K562 (cell line): ENCODE data around the gene ARL16. TPM values are rescaled to one million over a fixed set of nuclear protein-coding genes. Genes with fewer than 3 reads are reported as not detected.

Experiments
- ATAC-seq: fragments of 200-7000 bp; cut with Tn5 transposase; 3 replicates; pipeline ENCODE4 v1.9.1; 2020; ENCODE audit warnings: moderate library complexity
- BruUV-seq: library from RNA; stranded (reverse); fragments of 400-500 nt; replicated peaks from 2 replicates; lab custom pipeline; 2021; lab: Mats Ljungman, UMichigan
- CTCF ChIA-PET: fragments of 300-600 bp; formaldehyde crosslinking; extraction: SDS; loops from one replicate; lab custom pipeline; 2021; ENCODE audit warnings: low intra/inter-chr PET ratio; lab: Yijun Ruan, JAX
- POLR2A ChIA-PET: fragments of 300-600, 350-650 bp; sonication (Branson Sonifier 250); formaldehyde crosslinking; extraction: SDS; loops from one replicate; lab custom pipeline; 2021; ENCODE audit warnings: antibody characterized with exemption, inconsistent platforms; lab: Yijun Ruan, JAX
- DNase-seq, 4 experiments: peaks; one replicate each; pipeline versions ENCODE4 v3.0.0 to v3.0.0-alpha.2; 2011 to 2018; ENCODE audit warnings: low spot score in 3 of 4, mixed read lengths in 3 of 4; ENCODE audit errors: extremely low read depth in 1 of 4
- FAIRE-seq: peaks from 2 replicates; lab custom pipeline; 2011; peaks lifted over from hg19 to GRCh38; lab: Jason Lieb, UNC
- H2AFZ ChIP-seq: 2 replicates; pipeline ENCODE4 v1.6.0; 2011; ENCODE audit warnings: low read depth, low read length, control low read depth, inconsistent platforms
- H3K27ac ChIP-seq: fragments of 200-600 bp; 3 replicates; pipeline ENCODE4 v1.8.0; 2011; ENCODE audit warnings: low read depth, mild to moderate bottlenecking, control low read depth, inconsistent platforms, low read length, moderate library complexity, mixed read lengths; ENCODE audit errors: extremely low read depth
- H3K27me3 ChIP-seq, 2 experiments: fragments of 300-600 bp in 1 of 2; 2 replicates in 1 of 2; 3 replicates in 1 of 2; pipeline versions ENCODE4 v1.6.0 to v1.8.0; 2011; ENCODE audit warnings: inconsistent platforms in 2 of 2, low read length in 2 of 2, mild to moderate bottlenecking in 1 of 2, mixed read lengths in 1 of 2, moderate library complexity in 1 of 2; ENCODE audit not compliant: control insufficient read depth in 2 of 2, insufficient read depth in 2 of 2
- H3K36me3 ChIP-seq: fragments of 300-600 bp; 3 replicates; pipeline ENCODE4 v1.8.0; 2011; ENCODE audit warnings: mild to moderate bottlenecking, low read length, inconsistent platforms; ENCODE audit not compliant: control insufficient read depth, insufficient read depth
- H3K4me1 ChIP-seq, 2 experiments: fragments of 200-600 bp in 1 of 2; replicated peaks in 1 of 2; 2 replicates in 1 of 2; 3 replicates in 1 of 2; pipeline versions ENCODE4 v1.5.1 to v1.8.0; 2011; ENCODE audit warnings: inconsistent platforms in 2 of 2, low read length in 2 of 2, mild to moderate bottlenecking in 1 of 2, mixed read lengths in 1 of 2, moderate library complexity in 1 of 2; ENCODE audit not compliant: control insufficient read depth in 2 of 2, insufficient read depth in 2 of 2
- H3K4me2 ChIP-seq: 2 replicates; pipeline ENCODE4 v1.6.1; 2011; ENCODE audit warnings: low read length, control low read depth, inconsistent platforms, mixed read lengths; ENCODE audit not compliant: insufficient read depth
- H3K4me3 ChIP-seq: fragments of 200-600 bp; sonication (generic), shearing (Covaris generic); 2 replicates; pipeline ENCODE4 v1.5.1; 2016; ENCODE audit warnings: control low read depth, inconsistent platforms
- H3K79me2 ChIP-seq: fragments of 200-600 bp; 3 replicates; pipeline ENCODE4 v1.8.0; 2011; ENCODE audit warnings: low read length, inconsistent platforms; ENCODE audit not compliant: control insufficient read depth, insufficient read depth
- H3K9ac ChIP-seq, 2 experiments: 2 replicates each; pipeline versions ENCODE4 v1.6.0 to v1.6.1; 2011; ENCODE audit warnings: low read depth in 2 of 2, low read length in 2 of 2, control low read depth in 1 of 2, inconsistent platforms in 1 of 2, mild to moderate bottlenecking in 1 of 2, mixed read lengths in 1 of 2; ENCODE audit not compliant: insufficient read depth in 1 of 2
- H3K9me1 ChIP-seq: one replicate; pipeline ENCODE4 v1.6.0; 2011; ENCODE audit warnings: inconsistent platforms, mild to moderate bottlenecking, low read length, moderate library complexity; ENCODE audit not compliant: control insufficient read depth, insufficient read depth
- H3K9me3 ChIP-seq: replicated peaks from 2 replicates; pipeline ENCODE4 v1.5.1; 2011; ENCODE audit warnings: low read depth, low read length, inconsistent platforms; ENCODE audit not compliant: control insufficient read depth, insufficient read depth
- H4K20me1 ChIP-seq: replicated peaks from 2 replicates; pipeline ENCODE4 v1.6.1; 2011; ENCODE audit warnings: low read length, inconsistent platforms, mixed read lengths; ENCODE audit not compliant: control insufficient read depth, insufficient read depth
- NFATC3 ChIP-seq: fragments of 450-650 bp; IDR thresholded peaks from 2 replicates; pipeline ENCODE4 v1.6.1; 2017; ENCODE audit warnings: mild to moderate bottlenecking
- PHB2 ChIP-seq: fragments of 450-650 bp; IDR thresholded peaks from 2 replicates; pipeline ENCODE4 v1.6.1; 2017; ENCODE audit warnings: low read depth
- POLR2A ChIP-seq: fragments of 450-650 bp; conservative IDR thresholded peaks from 2 replicates; pipeline ENCODE4 v1.6.1; 2016
- POLR2G ChIP-seq: fragments of 200-400 bp; formaldehyde crosslinking; IDR thresholded peaks from 2 replicates; pipeline ENCODE4 v1.6.1; 2017; ENCODE audit warnings: low read depth, mild to moderate bottlenecking, antibody characterized with exemption, low read length, moderate library complexity
- RAD21 ChIP-seq, 2 experiments: fragments of 250-450 bp in 1 of 2; fragments of 450-650 bp in 1 of 2; sonication (Bioruptor Pico) in 1 of 2; formaldehyde crosslinking in 1 of 2; IDR thresholded peaks in 1 of 2; conservative IDR thresholded peaks in 1 of 2; 2 replicates each; pipeline versions ENCODE4 v1.4.0 to v1.8.0; 2020 to 2022; ENCODE audit warnings: mild to moderate bottlenecking in 2 of 2, moderate library complexity in 1 of 2
- RBFOX2 ChIP-seq: fragments of 200-400 bp; formaldehyde crosslinking; IDR thresholded peaks from 2 replicates; pipeline ENCODE4 v1.6.1; 2017; ENCODE audit warnings: low read depth, mild to moderate bottlenecking, low read length, moderate library complexity
- ZNF143 ChIP-seq: sonication (generic); formaldehyde crosslinking; IDR thresholded peaks from 2 replicates; pipeline ENCODE4 v1.9.0; 2022; ENCODE audit warnings: mild to moderate bottlenecking, missing genetic modification reagents
- ZNF830 ChIP-seq: fragments of 250-450 bp; sonication (Bioruptor Pico); IDR thresholded peaks from 2 replicates; pipeline ENCODE4 v1.5.0; 2021; ENCODE audit warnings: mild to moderate bottlenecking
- WGBS: fragments of 100-300 bp; shearing (Covaris generic); methylation state at CpG from one replicate; pipeline ENCODE4 v1.1.6; 2016; ENCODE audit warnings: low coverage, mixed read lengths; ENCODE audit not compliant: insufficient coverage; ENCODE audit errors: missing lambda C conversion rate; 5-methylcytosine and 5-hydroxymethylcytosine counted together
- in situ Hi-C: fragments of 300-500 bp; cut with MboI; formaldehyde crosslinking; loops from 4 replicates; pipeline ENCODE4 v1.15.0; 2018; ENCODE audit warnings: inconsistent platforms, mixed read lengths
- intact Hi-C: fragments of 100-400 bp; cut with micrococcal nuclease; formaldehyde crosslinking; loops from 2 replicates; pipeline ENCODE4 v1.14.2; 2022
- polyA plus RNA-seq, 8 experiments: library from polyadenylated mRNA; depleted of rRNA in 4 of 8; stranded (reverse) in 5 of 8; unstranded in 3 of 8; fragments of >200 nt; fragmentation: Nextera tagmentation in 2 of 8; fragmentation: Illumina TruSeq in 1 of 8; extraction: Ambion mirVana in 2 of 8; extraction: Trizol in 1 of 8; gene quantifications; 2 replicates each; pipeline versions ENCODE4 v1.2.1 to v1.2.3, GENCODE V29; 2011 to 2014; ENCODE audit warnings: inconsistent platforms in 1 of 8, missing spikeins in 1 of 8
- total RNA-seq, 7 experiments: library from RNA; depleted of rRNA in 6 of 7; stranded (reverse); fragments of >200 nt in 6 of 7; fragmentation: Illumina TruSeq in 2 of 7; extraction: Trizol in 2 of 7; gene quantifications; 2 replicates each; pipeline versions ENCODE4 v1.2.1 to v1.2.3, GENCODE V29; 2011 to 2021; ENCODE audit warnings: low replicate concordance in 1 of 7
- TF ChIP-seq, protein P1 (sequence below): fragments of 450-650 bp; conservative IDR thresholded peaks from 2 replicates; pipeline ENCODE4 v1.6.1; 2016; ENCODE audit warnings: missing genetic modification characterization, low read depth, mild to moderate bottlenecking, control low read depth, missing compliant biosample characterization
- TF ChIP-seq, protein P2 (sequence below), 2 experiments: fragments of 450-650 bp; conservative IDR thresholded peaks; 2 replicates each; pipeline ENCODE4 v1.6.1; 2017; ENCODE audit warnings: mild to moderate bottlenecking in 2 of 2, moderate library complexity in 2 of 2
- TF ChIP-seq, protein P3 (sequence below): fragments of 450-650 bp; formaldehyde crosslinking; IDR thresholded peaks from 2 replicates; pipeline ENCODE4 v1.4.0; 2020; ENCODE audit warnings: mild to moderate bottlenecking, mixed read lengths
- TF ChIP-seq, protein P4 (sequence below): fragments of 450-650 bp; IDR thresholded peaks from 2 replicates; pipeline ENCODE4 v1.7.0; 2016; ENCODE audit warnings: borderline replicate concordance

Gene ARL16
- total and polyA plus RNA-seq, 9 of the 15 experiments (the other 6 are each of a cell fraction or from before 2014, with no cell fraction given), result 5.4 to 32.4 (median 22.6) TPM

DNA sequence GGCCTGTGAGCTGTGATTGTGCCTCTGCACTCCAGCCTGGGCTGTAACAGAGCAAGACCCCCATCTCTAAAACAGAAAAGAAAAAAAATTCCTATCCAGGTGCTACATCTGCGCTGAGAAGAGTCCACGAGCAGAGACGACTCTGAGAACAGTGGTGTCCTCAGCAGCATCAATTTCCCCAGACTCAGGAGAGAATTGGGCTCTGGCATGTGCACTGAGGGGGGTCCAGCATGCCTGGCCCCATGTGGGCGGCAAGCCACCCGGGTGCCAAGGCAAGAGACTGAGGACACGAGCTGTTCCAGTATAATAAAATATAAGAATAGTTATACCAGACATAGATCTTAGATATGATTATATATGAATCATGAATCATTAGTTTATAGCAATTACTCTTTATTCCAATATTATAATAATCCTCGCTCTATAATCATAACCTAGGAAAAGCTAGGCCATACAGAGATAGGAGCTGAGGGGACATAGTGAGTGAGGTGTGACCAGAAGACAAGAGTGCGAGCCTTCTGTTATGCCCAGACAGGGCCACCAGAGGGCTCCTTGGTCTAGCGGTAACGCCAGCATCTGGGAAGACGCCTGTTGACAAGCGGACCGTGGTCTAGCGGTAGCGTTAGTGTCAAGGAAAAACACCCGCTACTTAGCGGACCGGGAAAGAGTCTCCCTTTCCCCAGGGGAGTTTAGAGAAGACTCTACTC, 7.9 kb downstream of the ARL16 start (continued):
- TF ChIP-seq, protein P1, sequence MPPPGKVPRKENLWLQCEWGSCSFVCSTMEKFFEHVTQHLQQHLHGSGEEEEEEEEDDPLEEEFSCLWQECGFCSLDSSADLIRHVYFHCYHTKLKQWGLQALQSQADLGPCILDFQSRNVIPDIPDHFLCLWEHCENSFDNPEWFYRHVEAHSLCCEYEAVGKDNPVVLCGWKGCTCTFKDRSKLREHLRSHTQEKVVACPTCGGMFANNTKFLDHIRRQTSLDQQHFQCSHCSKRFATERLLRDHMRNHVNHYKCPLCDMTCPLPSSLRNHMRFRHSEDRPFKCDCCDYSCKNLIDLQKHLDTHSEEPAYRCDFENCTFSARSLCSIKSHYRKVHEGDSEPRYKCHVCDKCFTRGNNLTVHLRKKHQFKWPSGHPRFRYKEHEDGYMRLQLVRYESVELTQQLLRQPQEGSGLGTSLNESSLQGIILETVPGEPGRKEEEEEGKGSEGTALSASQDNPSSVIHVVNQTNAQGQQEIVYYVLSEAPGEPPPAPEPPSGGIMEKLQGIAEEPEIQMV, result peak; percentile 79
- TF ChIP-seq POLR2A, result peak; percentile 4; the same call in 1 of the 2 replicates
- TF ChIP-seq, protein P2, sequence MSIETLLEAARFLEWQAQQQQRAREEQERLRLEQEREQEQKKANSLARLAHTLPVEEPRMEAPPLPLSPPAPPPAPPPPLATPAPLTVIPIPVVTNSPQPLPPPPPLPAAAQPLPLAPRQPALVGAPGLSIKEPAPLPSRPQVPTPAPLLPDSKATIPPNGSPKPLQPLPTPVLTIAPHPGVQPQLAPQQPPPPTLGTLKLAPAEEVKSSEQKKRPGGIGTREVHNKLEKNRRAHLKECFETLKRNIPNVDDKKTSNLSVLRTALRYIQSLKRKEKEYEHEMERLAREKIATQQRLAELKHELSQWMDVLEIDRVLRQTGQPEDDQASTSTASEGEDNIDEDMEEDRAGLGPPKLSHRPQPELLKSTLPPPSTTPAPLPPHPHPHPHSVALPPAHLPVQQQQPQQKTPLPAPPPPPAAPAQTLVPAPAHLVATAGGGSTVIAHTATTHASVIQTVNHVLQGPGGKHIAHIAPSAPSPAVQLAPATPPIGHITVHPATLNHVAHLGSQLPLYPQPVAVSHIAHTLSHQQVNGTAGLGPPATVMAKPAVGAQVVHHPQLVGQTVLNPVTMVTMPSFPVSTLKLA (conservative IDR thresholded peaks at IDR 0.05), result peak; percentile 18 to 43; a peak in 1 of 4 replicates
- TF ChIP-seq RAD21 (CRISPR knock-in tag; conservative IDR thresholded peaks at IDR 0.05 in 1 of 2, IDR thresholded peaks at IDR 0.05 in 1 of 2), result peak; percentile 43 to 66; a peak in 3 of 4 replicates

DNA sequence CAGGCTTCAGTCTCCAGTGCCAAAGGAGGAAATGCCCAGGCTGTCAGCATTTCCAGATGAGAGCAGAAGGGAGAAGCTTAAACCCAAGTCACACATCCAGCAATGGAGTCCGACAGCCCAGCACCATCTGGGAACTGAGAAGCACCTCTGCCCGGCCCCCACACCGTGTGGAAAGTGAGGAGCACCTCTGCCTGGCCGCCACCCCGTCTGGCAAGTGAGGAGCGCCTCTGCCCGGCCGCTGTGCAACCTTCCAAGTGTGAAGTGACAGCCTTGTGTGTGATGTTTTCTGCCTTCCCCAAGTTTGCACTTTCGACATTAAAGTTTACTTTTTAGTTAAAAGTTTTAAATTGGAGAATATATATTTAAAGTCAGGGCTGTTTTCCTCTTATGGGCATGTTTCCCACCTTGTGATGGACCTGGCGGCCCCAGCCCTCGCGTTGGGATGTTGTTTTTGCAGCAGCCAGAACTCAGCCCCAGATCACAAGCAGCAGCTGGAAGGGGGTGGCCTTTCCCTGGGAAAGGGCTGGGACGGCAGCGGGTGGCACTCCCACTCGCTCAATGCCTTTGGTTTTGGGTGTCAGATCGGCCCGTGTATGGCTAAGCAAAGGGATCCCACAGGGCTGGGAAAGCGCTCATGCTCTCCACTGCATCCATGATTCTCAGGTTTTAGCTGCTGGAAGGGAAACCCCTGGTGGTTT, 9.9 kb downstream of the ARL16 start:
- BruUV-seq, result no TSS peak
- Histone ChIP-seq H3K9me1 (no peaks in the 10 kb centered on the region), H3K4me1 (peaks cover 0 to 48% of the 10 kb centered on the region in 2 experiments; a peak in 2 of 5 replicates), H3K4me3 (no peak overlapping the region), H3K9me3 (no peaks in the 10 kb centered on the region), H3K27ac (no peak overlapping the region), H3K36me3 (peaks cover 63% of the 10 kb centered on the region), H2AFZ (no peak overlapping the region), H3K27me3 (no peaks in the 10 kb centered on the region), H3K4me2 (no peak overlapping the region), H4K20me1 (no peaks in the 10 kb centered on the region), H3K79me2 (peaks cover 17% of the 10 kb centered on the region), H3K9ac (no peak overlapping the region)
- POLR2A ChIA-PET, result interaction anchor here (1.4 to 2.5 kb wide), 4 partner anchors 10 to 38 kb away, joined by 3 to 8 read pairs (median 5); partner anchors contain the start of genes ARL16, HGS and SLC25A10
- 83% methylated on average over 18 of the region's 18 CpGs for WGBS
- intact Hi-C loops, result no loop called here
- ATAC-seq, result peak; percentile 35
- no peak for DNase-seq
- no peak for FAIRE-seq
- CTCF ChIA-PET, result no interaction called here
- in situ Hi-C loops, result no loop called here
- TF ChIP-seq, protein P3, sequence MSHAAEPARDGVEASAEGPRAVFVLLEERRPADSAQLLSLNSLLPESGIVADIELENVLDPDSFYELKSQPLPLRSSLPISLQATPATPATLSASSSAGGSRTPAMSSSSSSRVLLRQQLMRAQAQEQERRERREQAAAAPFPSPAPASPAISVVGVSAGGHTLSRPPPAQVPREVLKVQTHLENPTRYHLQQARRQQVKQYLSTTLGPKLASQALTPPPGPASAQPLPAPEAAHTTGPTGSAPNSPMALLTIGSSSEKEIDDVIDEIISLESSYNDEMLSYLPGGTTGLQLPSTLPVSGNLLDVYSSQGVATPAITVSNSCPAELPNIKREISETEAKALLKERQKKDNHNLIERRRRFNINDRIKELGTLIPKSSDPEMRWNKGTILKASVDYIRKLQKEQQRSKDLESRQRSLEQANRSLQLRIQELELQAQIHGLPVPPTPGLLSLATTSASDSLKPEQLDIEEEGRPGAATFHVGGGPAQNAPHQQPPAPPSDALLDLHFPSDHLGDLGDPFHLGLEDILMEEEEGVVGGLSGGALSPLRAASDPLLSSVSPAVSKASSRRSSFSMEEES (CRISPR knock-in tag), result no peak
- TF ChIP-seq, protein P4, sequence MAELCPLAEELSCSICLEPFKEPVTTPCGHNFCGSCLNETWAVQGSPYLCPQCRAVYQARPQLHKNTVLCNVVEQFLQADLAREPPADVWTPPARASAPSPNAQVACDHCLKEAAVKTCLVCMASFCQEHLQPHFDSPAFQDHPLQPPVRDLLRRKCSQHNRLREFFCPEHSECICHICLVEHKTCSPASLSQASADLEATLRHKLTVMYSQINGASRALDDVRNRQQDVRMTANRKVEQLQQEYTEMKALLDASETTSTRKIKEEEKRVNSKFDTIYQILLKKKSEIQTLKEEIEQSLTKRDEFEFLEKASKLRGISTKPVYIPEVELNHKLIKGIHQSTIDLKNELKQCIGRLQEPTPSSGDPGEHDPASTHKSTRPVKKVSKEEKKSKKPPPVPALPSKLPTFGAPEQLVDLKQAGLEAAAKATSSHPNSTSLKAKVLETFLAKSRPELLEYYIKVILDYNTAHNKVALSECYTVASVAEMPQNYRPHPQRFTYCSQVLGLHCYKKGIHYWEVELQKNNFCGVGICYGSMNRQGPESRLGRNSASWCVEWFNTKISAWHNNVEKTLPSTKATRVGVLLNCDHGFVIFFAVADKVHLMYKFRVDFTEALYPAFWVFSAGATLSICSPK, result no peak
- TF ChIP-seq PHB2 (no peak), ZNF143 (CRISPR knock-in tag) (no peak), NFATC3 (no peak), ZNF830 (no peak), RBFOX2 (peak; percentile 45), POLR2G (peak; percentile 60)
